ENCODE data around the gene ATP6V1F. TPM values are rescaled to one million over a fixed set of nuclear protein-coding genes. Genes with fewer than 3 reads are reported as not detected.

Gene ATP6V1F
- total RNA-seq, 2 experiments from 2014 or later = 49.6 to 54.3 TPM

- no peak for DNase-seq
- intact Hi-C loops (cut with DNase I, micrococcal nuclease) = no loop called here
- TF ChIP-seq CTCF (IDR thresholded peaks at IDR 0.05) = no peak
- ATAC-seq (ENCODE audit: poor library complexity) = no peak
- CTCF ChIA-PET = no interaction called here
- no peak overlapping the region for H3K4me3 ChIP-seq (ENCODE audit: low read length)
- peaks cover 0 to 9% of the 10 kb centered on the region in 2 experiments for H3K9me3 ChIP-seq (ENCODE audit: control insufficient read depth in 1 of 2, insufficient read depth in 1 of 2, low read length in 2 of 2)
- Mint-ChIP-seq H3K27ac (no peak overlapping the region), H3K9me3 (no peaks in the 10 kb centered on the region), H3K27me3 (peaks cover 20% of the 10 kb centered on the region), H3K36me3 (ENCODE audit: low read depth) (no peaks in the 10 kb centered on the region), H3K4me1 (ENCODE audit: low read depth) (no peaks in the 10 kb centered on the region), H3K4me3 (no peak overlapping the region)
- no peaks in the 10 kb centered on the region for H3K36me3 ChIP-seq (ENCODE audit: insufficient read depth, low read length)
- H3K4me1 ChIP-seq (ENCODE audit: insufficient read depth, low read length) = peaks cover 13% of the 10 kb centered on the region
- POLR2A ChIA-PET = no interaction called here
- H3K27me3 ChIP-seq (ENCODE audit: control insufficient read depth in 1 of 2, insufficient read depth in 2 of 2, low read length in 2 of 2) = peaks cover 22 to 33% of the 10 kb centered on the region in 2 experiments
- H3K27ac ChIP-seq (ENCODE audit: low read depth in 1 of 2, low read length in 2 of 2) = no peak overlapping the region
These were observed 25.5 kb downstream of the ATP6V1F start for GRCh38 chr7:128888039-128888755.

- peaks cover 22 to 33% of the 10 kb centered on the region in 2 experiments for H3K27me3 ChIP-seq (ENCODE audit: control insufficient read depth in 1 of 2, insufficient read depth in 2 of 2, low read length in 2 of 2)
- H3K4me1 Mint-ChIP-seq (ENCODE audit: low read depth) = no peaks in the 10 kb centered on the region
- no peak overlapping the region for H3K4me3 Mint-ChIP-seq
- no peak overlapping the region for H3K27ac Mint-ChIP-seq
- ChIA-PET POLR2A (no interaction called here), CTCF (no interaction called here)
- peaks cover 12% of the 10 kb centered on the region for H3K4me1 ChIP-seq (ENCODE audit: insufficient read depth, low read length)
- intact Hi-C loops (cut with DNase I, micrococcal nuclease) = no loop called here
- no peaks in the 10 kb centered on the region for H3K36me3 Mint-ChIP-seq (ENCODE audit: low read depth)
- no peak overlapping the region for H3K27ac ChIP-seq (ENCODE audit: low read depth in 1 of 2, low read length in 2 of 2)
- ATAC-seq (ENCODE audit: poor library complexity) = no peak
- no peaks in the 10 kb centered on the region for H3K9me3 Mint-ChIP-seq
- no peaks in the 10 kb centered on the region for H3K36me3 ChIP-seq (ENCODE audit: insufficient read depth, low read length)
- H3K4me3 ChIP-seq (ENCODE audit: low read length) = no peak overlapping the region
- H3K27me3 Mint-ChIP-seq = peaks cover 20% of the 10 kb centered on the region
- TF ChIP-seq CTCF (IDR thresholded peaks at IDR 0.05) = no peak
- DNase-seq = no peak
- peaks cover 0 to 9% of the 10 kb centered on the region in 2 experiments for H3K9me3 ChIP-seq (ENCODE audit: control insufficient read depth in 1 of 2, insufficient read depth in 1 of 2, low read length in 2 of 2)
These were observed 26.1 kb downstream of the ATP6V1F start for GRCh38 chr7:128888756-128889095.

- intact Hi-C loops (cut with DNase I, micrococcal nuclease) = no loop called here
- CTCF ChIA-PET = no interaction called here
- Histone ChIP-seq H3K9me3 (ENCODE audit: control insufficient read depth in 1 of 2, insufficient read depth in 1 of 2, low read length in 2 of 2) (peaks cover 0 to 9% of the 10 kb centered on the region in 2 experiments), H3K27me3 (ENCODE audit: control insufficient read depth in 1 of 2, insufficient read depth in 2 of 2, low read length in 2 of 2) (peaks cover 22 to 33% of the 10 kb centered on the region in 2 experiments), H3K4me3 (ENCODE audit: low read length) (no peak overlapping the region), H3K4me1 (ENCODE audit: insufficient read depth, low read length) (peaks cover 9% of the 10 kb centered on the region), H3K27ac (ENCODE audit: low read depth in 1 of 2, low read length in 2 of 2) (no peak overlapping the region), H3K36me3 (ENCODE audit: insufficient read depth, low read length) (no peaks in the 10 kb centered on the region)
- Mint-ChIP-seq H3K27me3 (peaks cover 20% of the 10 kb centered on the region), H3K9me3 (no peaks in the 10 kb centered on the region), H3K27ac (no peak overlapping the region), H3K4me3 (no peak overlapping the region), H3K4me1 (ENCODE audit: low read depth) (no peaks in the 10 kb centered on the region), H3K36me3 (ENCODE audit: low read depth) (no peaks in the 10 kb centered on the region)
- POLR2A ChIA-PET = no interaction called here
- ATAC-seq (ENCODE audit: poor library complexity) (no peak), DNase-seq (no peak)
- no peak for TF ChIP-seq CTCF (IDR thresholded peaks at IDR 0.05)
These were observed 26.5 kb downstream of the ATP6V1F start for GRCh38 chr7:128889121-128889520.
